Erythroblast (primary cell): ENCODE data around the gene MAGI1.

Source experiments
- GATA1 ChIP-seq: IDR thresholded peaks from 2 replicates; pipeline ENCODE4 v1.6.1; 2011; ENCODE audit warnings: low read depth, mild to moderate bottlenecking, control low read depth, low read length, moderate library complexity
- POLR2A ChIP-seq: IDR thresholded peaks from 2 replicates; pipeline ENCODE4 v1.6.1; 2011; ENCODE audit warnings: mild to moderate bottlenecking, low read length

GRCh38 chr3:65439641-65440284 is 599.0 kb downstream of the MAGI1 start:
- TF ChIP-seq POLR2A (no peak), GATA1 (no peak)
